DOHH2 (cell line): ENCODE measurements around the gene WFS1.

Experiments
- CTCF ChIP-seq: fragments of 200-600 bp; sonication (generic); IDR thresholded peaks from one replicate; pipeline ENCODE4 v1.5.1; 2014; ENCODE audit warnings: antibody characterized with exemption, mild to moderate bottlenecking, low read depth, low read length; ENCODE audit not compliant: poor library complexity, severe bottlenecking
- EZH2phosphoT487 ChIP-seq: fragments of 200-600 bp; sonication (generic); IDR thresholded peaks from 2 replicates; pipeline ENCODE4 v1.6.1; 2017; ENCODE audit warnings: borderline replicate concordance, mild to moderate bottlenecking, antibody characterized with exemption, low read length, moderate library complexity, mixed read lengths

GRCh38 chr4:6337331-6337935, 67.8 kb downstream of the WFS1 start:
- no peak for TF ChIP-seq CTCF
- TF ChIP-seq EZH2phosphoT487, result no peak
